ENCODE data around the gene CTSD. TPM values are rescaled to one million over a fixed set of nuclear protein-coding genes. Genes with fewer than 3 reads are reported as not detected.
A peak's percentile ranks its signal among the peaks of the same experiment; 100 is the strongest.

CTSD gene
- total and polyA plus RNA-seq, 9 donors: 89.0 to 545 (median 191) TPM

DNA sequence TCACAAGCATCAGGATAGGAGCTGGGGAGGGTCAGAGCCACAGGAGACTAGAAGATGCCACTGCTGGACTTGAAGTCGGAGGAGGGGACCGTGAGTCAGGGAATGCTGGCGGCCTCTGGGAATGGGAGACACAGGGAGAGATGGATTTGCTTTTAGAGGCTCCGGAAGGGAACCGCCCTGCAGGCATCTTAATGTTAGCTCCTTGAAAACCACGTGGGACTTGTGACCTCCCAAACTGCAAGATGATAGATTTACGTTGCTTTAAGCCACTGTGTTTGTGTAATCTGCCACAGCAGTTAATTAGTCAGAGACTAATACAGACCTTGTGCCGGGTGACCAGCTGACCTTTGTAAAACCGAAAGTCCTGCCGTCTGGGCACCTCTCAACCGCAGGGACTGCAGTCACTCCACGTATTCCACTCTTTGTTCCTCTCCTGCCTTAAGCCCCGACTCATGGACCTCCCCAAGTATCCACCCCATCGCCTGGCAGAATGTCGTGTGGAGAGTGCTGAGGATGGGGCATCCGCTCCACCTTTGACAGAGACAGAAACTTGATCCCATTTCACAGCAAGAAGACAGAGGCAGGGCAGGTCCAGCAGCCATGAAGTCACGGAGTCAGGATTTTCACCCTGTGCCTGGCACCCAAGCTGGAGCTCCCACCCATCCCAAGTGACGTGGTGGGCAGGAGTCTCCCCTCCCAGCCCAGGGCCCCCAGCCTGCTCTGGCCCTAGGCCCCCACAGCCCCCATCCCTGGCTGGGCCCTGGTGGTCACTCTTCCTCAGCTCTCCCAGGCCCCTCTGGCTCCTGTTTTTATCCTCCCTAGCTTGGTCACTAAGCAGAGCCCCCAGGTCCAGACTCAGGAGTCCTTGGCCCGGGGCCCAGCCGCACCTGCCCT, 19.4 kb upstream of the CTSD start:
- Histone ChIP-seq H3K9me3 (no peaks in the 10 kb centered on the region), H3K4me3 (no peak overlapping the region), H3K27me3 (no peaks in the 10 kb centered on the region), H3K36me3 (no peaks in the 10 kb centered on the region), H3K27ac (no peak overlapping the region), H3K4me1 (ENCODE audit: insufficient read depth) (no peaks in the 10 kb centered on the region)
- no peak for DNase-seq
- WGBS, 3 donors: 58 to 64% (median 61%) methylated on average over 20 of the region's 20 CpGs
- TF ChIP-seq POLR2A (IDR thresholded peaks at IDR 0.05) (no peak), EP300 (IDR thresholded peaks at IDR 0.05) (no peak)
- TF ChIP-seq, protein P1, sequence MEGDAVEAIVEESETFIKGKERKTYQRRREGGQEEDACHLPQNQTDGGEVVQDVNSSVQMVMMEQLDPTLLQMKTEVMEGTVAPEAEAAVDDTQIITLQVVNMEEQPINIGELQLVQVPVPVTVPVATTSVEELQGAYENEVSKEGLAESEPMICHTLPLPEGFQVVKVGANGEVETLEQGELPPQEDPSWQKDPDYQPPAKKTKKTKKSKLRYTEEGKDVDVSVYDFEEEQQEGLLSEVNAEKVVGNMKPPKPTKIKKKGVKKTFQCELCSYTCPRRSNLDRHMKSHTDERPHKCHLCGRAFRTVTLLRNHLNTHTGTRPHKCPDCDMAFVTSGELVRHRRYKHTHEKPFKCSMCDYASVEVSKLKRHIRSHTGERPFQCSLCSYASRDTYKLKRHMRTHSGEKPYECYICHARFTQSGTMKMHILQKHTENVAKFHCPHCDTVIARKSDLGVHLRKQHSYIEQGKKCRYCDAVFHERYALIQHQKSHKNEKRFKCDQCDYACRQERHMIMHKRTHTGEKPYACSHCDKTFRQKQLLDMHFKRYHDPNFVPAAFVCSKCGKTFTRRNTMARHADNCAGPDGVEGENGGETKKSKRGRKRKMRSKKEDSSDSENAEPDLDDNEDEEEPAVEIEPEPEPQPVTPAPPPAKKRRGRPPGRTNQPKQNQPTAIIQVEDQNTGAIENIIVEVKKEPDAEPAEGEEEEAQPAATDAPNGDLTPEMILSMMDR (IDR thresholded peaks at IDR 0.05): no peak
- intact Hi-C loops (cut with DNase I): loop anchor here in 1 of 4 donors (10.0 kb wide), 1 partner anchor 48 kb away; no protein-coding TSS in a partner anchor

DNA sequence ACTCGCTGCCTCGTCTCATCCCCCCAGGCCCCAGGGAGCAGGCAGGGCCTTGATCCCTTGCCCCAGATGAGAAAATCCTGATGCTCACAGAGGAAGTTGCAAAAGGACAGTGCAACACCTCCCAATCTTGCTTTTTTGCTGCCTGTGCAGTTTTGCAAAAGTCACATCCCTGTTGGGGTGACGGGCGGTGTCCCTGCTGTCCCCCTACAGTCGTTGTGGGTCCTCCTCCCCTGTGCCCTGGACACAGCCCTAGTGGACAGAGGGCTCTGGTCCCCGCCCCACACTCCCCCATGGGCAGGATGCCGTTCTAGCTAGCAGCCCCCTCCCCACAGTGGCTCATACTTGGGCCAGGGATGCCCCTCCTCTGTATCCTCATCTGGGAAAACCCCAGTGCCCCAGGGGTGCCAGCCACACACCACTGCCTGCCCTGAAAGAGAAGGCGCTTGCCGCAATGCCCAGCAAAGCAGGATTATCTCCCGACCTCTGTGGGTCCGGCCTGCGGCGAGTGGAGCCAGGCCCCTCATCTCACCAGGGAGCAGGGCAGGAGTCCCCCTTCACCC, 18.4 kb upstream of the CTSD start:
- TF ChIP-seq, protein P1 (IDR thresholded peaks at IDR 0.05): no peak
- no peak for TF ChIP-seq POLR2A (IDR thresholded peaks at IDR 0.05)
- TF ChIP-seq EP300 (IDR thresholded peaks at IDR 0.05): no peak
- Histone ChIP-seq H3K27me3 (no peaks in the 10 kb centered on the region), H3K27ac (no peak overlapping the region), H3K9me3 (no peaks in the 10 kb centered on the region), H3K36me3 (no peaks in the 10 kb centered on the region), H3K4me1 (ENCODE audit: insufficient read depth) (no peaks in the 10 kb centered on the region), H3K4me3 (no peak overlapping the region)
- WGBS, 3 donors: 74 to 82% (median 82%) methylated on average over 13 of the region's 13 CpGs
- DNase-seq: no peak
- intact Hi-C loops (cut with DNase I): loop anchor here in 1 of 4 donors (10.0 kb wide), 1 partner anchor 47 kb away; no protein-coding TSS in a partner anchor

DNA sequence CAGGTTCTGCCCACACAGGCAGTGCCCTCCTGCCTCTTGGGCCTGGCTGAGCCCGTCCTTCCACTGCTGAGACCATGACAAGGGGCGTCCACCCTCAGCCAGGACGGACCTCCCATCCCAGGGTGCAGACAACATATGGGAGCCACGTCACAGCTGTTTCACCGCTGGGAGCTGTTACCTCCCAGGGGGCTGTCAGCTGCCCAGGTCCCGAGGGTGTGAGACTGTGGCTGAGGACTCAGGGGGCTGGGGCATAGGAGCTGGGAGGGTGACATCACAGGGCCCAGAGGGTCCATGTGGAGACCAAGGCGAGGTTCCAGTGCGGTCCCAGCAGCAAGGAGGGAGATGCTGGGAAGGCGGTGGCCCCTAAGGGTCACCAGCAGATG, 17.9 kb upstream of the CTSD start:
- intact Hi-C loops (cut with DNase I): loop anchor here in 1 of 4 donors (10.0 kb wide), 1 partner anchor 47 kb away; no protein-coding TSS in a partner anchor
- no peak overlapping the region for H3K4me3 ChIP-seq
- WGBS, 3 donors: 66 to 83% (median 82%) methylated on average over 9 of the region's 9 CpGs
- no peaks in the 10 kb centered on the region for H3K4me1 ChIP-seq (ENCODE audit: insufficient read depth)
- no peak overlapping the region for H3K27ac ChIP-seq
- TF ChIP-seq, protein P1 (IDR thresholded peaks at IDR 0.05): no peak
- TF ChIP-seq EP300 (IDR thresholded peaks at IDR 0.05) (no peak), POLR2A (IDR thresholded peaks at IDR 0.05) (no peak)
- H3K36me3 ChIP-seq: no peaks in the 10 kb centered on the region
- no peaks in the 10 kb centered on the region for H3K9me3 ChIP-seq
- no peak for DNase-seq
- no peaks in the 10 kb centered on the region for H3K27me3 ChIP-seq

DNA sequence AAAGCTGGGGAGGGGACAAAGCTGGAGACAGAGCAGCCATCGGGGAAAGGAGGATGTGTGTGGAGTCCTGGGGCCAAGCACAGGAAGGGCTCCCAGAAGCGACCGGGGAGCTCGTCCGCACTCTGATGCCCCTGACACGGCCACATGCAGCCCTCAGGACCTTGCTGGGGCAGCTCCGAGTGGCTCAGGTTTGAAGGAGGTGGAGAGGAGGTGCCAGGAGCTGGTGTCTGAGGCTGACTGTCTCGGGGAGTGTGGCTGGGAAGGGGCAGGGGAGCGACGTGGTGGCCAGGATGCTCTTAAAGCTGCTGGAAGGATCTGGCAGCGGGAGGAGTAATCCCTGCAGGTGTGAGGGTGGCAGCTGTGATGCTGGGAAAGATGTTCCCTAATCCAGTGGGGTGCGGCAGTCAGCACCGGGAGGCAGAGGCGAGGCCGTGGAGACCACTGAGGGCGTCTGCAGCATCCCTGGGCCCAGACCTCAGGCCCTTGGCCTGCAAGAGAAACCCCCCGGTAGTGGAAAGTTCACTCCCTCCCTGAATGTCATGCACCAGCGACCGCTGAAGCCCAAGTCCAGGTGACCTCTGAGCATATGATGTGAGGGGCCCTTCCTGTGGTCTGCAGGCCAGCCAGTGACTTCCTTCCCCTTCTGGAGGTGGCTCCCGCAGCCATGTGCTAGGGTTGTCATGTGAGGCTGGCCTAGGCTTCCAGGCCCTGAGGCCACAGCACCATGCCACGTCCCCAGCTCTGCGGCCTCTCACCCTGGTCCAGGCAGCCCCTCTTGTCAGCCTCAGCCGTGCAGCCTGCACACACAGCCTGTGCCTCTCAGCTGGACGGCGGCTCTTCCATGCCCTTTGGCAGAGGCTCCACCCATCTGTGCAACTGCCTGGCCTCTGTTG, 17.2 kb upstream of the CTSD start:
- H3K27me3 ChIP-seq: no peaks in the 10 kb centered on the region
- H3K36me3 ChIP-seq: no peaks in the 10 kb centered on the region
- DNase-seq: peak in 1 of 5 donors; percentile 25
- TF ChIP-seq, protein P1 (IDR thresholded peaks at IDR 0.05): no peak
- TF ChIP-seq POLR2A (IDR thresholded peaks at IDR 0.05): no peak
- no peak for TF ChIP-seq EP300 (IDR thresholded peaks at IDR 0.05)
- 71 to 79% (median 75%) methylated on average over 23 to 25 of the region's 25 CpGs for WGBS, 3 donors
- no peaks in the 10 kb centered on the region for H3K9me3 ChIP-seq
- intact Hi-C loops (cut with DNase I): loop anchor here in 1 of 4 donors (10.0 kb wide), 1 partner anchor 46 kb away; no protein-coding TSS in a partner anchor
- no peaks in the 10 kb centered on the region for H3K4me1 ChIP-seq (ENCODE audit: insufficient read depth)
- no peak overlapping the region for H3K4me3 ChIP-seq
- no peak overlapping the region for H3K27ac ChIP-seq
